Measurements from ENCODE around the gene PLPPR5.

GRCh38 chr1:98975113-98975512, 29.5 kb downstream of the PLPPR5 start:
- no peak for TF ChIP-seq TCF7L2 (IDR thresholded peaks at IDR 0.05; ENCODE audit: borderline replicate concordance, extremely low read depth, insufficient read depth, insufficient read length)
- TF ChIP-seq, protein P1, sequence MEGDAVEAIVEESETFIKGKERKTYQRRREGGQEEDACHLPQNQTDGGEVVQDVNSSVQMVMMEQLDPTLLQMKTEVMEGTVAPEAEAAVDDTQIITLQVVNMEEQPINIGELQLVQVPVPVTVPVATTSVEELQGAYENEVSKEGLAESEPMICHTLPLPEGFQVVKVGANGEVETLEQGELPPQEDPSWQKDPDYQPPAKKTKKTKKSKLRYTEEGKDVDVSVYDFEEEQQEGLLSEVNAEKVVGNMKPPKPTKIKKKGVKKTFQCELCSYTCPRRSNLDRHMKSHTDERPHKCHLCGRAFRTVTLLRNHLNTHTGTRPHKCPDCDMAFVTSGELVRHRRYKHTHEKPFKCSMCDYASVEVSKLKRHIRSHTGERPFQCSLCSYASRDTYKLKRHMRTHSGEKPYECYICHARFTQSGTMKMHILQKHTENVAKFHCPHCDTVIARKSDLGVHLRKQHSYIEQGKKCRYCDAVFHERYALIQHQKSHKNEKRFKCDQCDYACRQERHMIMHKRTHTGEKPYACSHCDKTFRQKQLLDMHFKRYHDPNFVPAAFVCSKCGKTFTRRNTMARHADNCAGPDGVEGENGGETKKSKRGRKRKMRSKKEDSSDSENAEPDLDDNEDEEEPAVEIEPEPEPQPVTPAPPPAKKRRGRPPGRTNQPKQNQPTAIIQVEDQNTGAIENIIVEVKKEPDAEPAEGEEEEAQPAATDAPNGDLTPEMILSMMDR (IDR thresholded peaks at IDR 0.05 in 2 of 3, conservative IDR thresholded peaks at IDR 0.05 in 1 of 3; ENCODE audit: borderline replicate concordance in 1 of 3, insufficient read depth in 1 of 3, low read depth in 2 of 3, low read length in 2 of 3), result no peak
